ENCODE results near the gene DEGS2. TPM values are rescaled to one million over a fixed set of nuclear protein-coding genes. Genes with fewer than 3 reads are reported as not detected.

Gene DEGS2
- total and polyA plus RNA-seq, 4 donors = 0.10 to 3.0 (median 0.90) TPM

GRCh38 chr14:100156776-100157175 is 2.7 kb downstream of the DEGS2 start:
- Histone ChIP-seq H3K9me3 (ENCODE audit: control insufficient read depth, low read length) (peaks cover 6% of the 10 kb centered on the region), H3K36me3 (ENCODE audit: control insufficient read depth in 1 of 2, insufficient read depth in 2 of 2, low read length in 1 of 2) (no peaks in the 10 kb centered on the region), H3K27ac (ENCODE audit: low read depth in 1 of 2, low read length in 2 of 2) (no peak overlapping the region), H3K27me3 (ENCODE audit: control insufficient read depth in 1 of 2, insufficient read depth in 2 of 2, low read length in 1 of 2) (no peaks in the 10 kb centered on the region), H3K4me1 (ENCODE audit: control insufficient read depth in 1 of 2, insufficient read depth in 2 of 2, low read length in 2 of 2) (no peaks in the 10 kb centered on the region), H3K4me3 (ENCODE audit: low read length in 2 of 2) (no peak overlapping the region)
- DNase-seq (no peak), ATAC-seq (ENCODE audit: low FRiP score) (no peak)
- 89 to 94% methylated on average over 6 of the region's 6 CpGs for WGBS, 2 donors
- intact Hi-C loops (cut with DNase I) = no loop called here

- DNase-seq = no peak
- no peaks in the 10 kb centered on the region for H3K4me1 ChIP-seq (ENCODE audit: control insufficient read depth in 1 of 2, insufficient read depth in 2 of 2, low read length in 2 of 2)
- no peaks in the 10 kb centered on the region for H3K36me3 ChIP-seq (ENCODE audit: control insufficient read depth in 1 of 2, insufficient read depth in 2 of 2, low read length in 1 of 2)
- no peak for ATAC-seq (ENCODE audit: low FRiP score)
- no peak overlapping the region for H3K27ac ChIP-seq (ENCODE audit: low read depth in 1 of 2, low read length in 2 of 2)
- no peak overlapping the region for H3K4me3 ChIP-seq (ENCODE audit: low read length in 2 of 2)
- no peaks in the 10 kb centered on the region for H3K27me3 ChIP-seq (ENCODE audit: control insufficient read depth in 1 of 2, insufficient read depth in 2 of 2, low read length in 1 of 2)
- WGBS, 2 donors = 82 to 85% methylated on average over 12 of the region's 12 CpGs
- intact Hi-C loops (cut with DNase I) = no loop called here
- H3K9me3 ChIP-seq (ENCODE audit: control insufficient read depth, low read length) = peaks cover 6% of the 10 kb centered on the region
Observed at GRCh38 chr14:100155756-100156616, 3.5 kb downstream of the DEGS2 start.

DNA sequence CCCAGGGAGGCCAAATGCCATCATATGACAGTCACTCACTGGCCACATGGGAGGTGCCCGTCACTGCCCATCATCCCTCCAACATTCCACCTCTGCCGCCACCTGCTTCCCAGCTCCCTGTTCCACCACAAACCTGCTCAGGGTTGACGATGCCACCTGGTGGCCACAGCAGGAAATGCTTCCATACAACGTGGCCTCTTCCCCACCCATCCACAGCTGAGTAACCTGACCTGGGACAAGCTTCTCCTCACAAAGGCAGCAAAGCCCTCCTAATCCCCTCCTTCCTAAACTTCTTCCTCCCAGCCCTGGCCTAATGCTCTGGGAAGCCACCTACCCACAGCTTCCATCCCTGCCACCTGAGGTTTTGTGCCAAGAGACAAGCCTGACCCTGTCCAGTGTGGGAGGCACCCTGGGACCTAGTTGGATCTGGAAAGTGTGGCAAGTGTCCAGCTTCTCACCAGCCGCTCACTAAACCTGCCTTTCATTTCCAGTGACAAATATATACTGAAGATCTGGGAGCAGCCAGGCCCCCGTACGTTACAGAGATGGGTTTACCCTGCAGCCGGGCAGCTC is 4.3 kb downstream of the DEGS2 start:
- Histone ChIP-seq H3K4me3 (ENCODE audit: low read length in 2 of 2) (no peak overlapping the region), H3K4me1 (ENCODE audit: control insufficient read depth in 1 of 2, insufficient read depth in 2 of 2, low read length in 2 of 2) (no peaks in the 10 kb centered on the region), H3K9me3 (ENCODE audit: control insufficient read depth, low read length) (peaks cover 6% of the 10 kb centered on the region), H3K27me3 (ENCODE audit: control insufficient read depth in 1 of 2, insufficient read depth in 2 of 2, low read length in 1 of 2) (no peaks in the 10 kb centered on the region), H3K36me3 (ENCODE audit: control insufficient read depth in 1 of 2, insufficient read depth in 2 of 2, low read length in 1 of 2) (no peaks in the 10 kb centered on the region), H3K27ac (ENCODE audit: low read depth in 1 of 2, low read length in 2 of 2) (no peak overlapping the region)
- 66% methylated on average over 8 of the region's 8 CpGs for WGBS, 2 donors
- intact Hi-C loops (cut with DNase I) = no loop called here
- ATAC-seq (ENCODE audit: low FRiP score) (no peak), DNase-seq (peak in 1 of 2 donors; percentile 68)

GRCh38 chr14:100153560-100153959 is 5.9 kb downstream of the DEGS2 start:
- no peak for DNase-seq
- H3K27ac ChIP-seq (ENCODE audit: low read depth in 1 of 2, low read length in 2 of 2) = no peak overlapping the region
- intact Hi-C loops (cut with DNase I) = no loop called here
- H3K9me3 ChIP-seq (ENCODE audit: control insufficient read depth, low read length) = peaks cover 6% of the 10 kb centered on the region
- WGBS, 2 donors = 91 to 92% methylated on average over 6 of the region's 6 CpGs
- no peaks in the 10 kb centered on the region for H3K27me3 ChIP-seq (ENCODE audit: control insufficient read depth in 1 of 2, insufficient read depth in 2 of 2, low read length in 1 of 2)
- no peaks in the 10 kb centered on the region for H3K4me1 ChIP-seq (ENCODE audit: control insufficient read depth in 1 of 2, insufficient read depth in 2 of 2, low read length in 2 of 2)
- no peak for ATAC-seq (ENCODE audit: low FRiP score)
- H3K4me3 ChIP-seq (ENCODE audit: low read length in 2 of 2) = no peak overlapping the region
- H3K36me3 ChIP-seq (ENCODE audit: control insufficient read depth in 1 of 2, insufficient read depth in 2 of 2, low read length in 1 of 2) = no peaks in the 10 kb centered on the region

GRCh38 chr14:100152091-100152490 is 7.4 kb downstream of the DEGS2 start:
- intact Hi-C loops (cut with DNase I) = no loop called here
- H3K36me3 ChIP-seq (ENCODE audit: control insufficient read depth in 1 of 2, insufficient read depth in 2 of 2, low read length in 1 of 2) = no peaks in the 10 kb centered on the region
- no peaks in the 10 kb centered on the region for H3K27me3 ChIP-seq (ENCODE audit: control insufficient read depth in 1 of 2, insufficient read depth in 2 of 2, low read length in 1 of 2)
- ATAC-seq (ENCODE audit: low FRiP score) = no peak
- no peak overlapping the region for H3K27ac ChIP-seq (ENCODE audit: low read depth in 1 of 2, low read length in 2 of 2)
- 89% methylated on average over 10 of the region's 10 CpGs for WGBS, 2 donors
- H3K4me3 ChIP-seq (ENCODE audit: low read length in 2 of 2) = no peak overlapping the region
- no peaks in the 10 kb centered on the region for H3K4me1 ChIP-seq (ENCODE audit: control insufficient read depth in 1 of 2, insufficient read depth in 2 of 2, low read length in 2 of 2)
- DNase-seq = no peak
- peaks cover 6% of the 10 kb centered on the region for H3K9me3 ChIP-seq (ENCODE audit: control insufficient read depth, low read length)

- peaks cover 6% of the 10 kb centered on the region for H3K9me3 ChIP-seq (ENCODE audit: control insufficient read depth, low read length)
- intact Hi-C loops (cut with DNase I) = no loop called here
- no peaks in the 10 kb centered on the region for H3K27me3 ChIP-seq (ENCODE audit: control insufficient read depth in 1 of 2, insufficient read depth in 2 of 2, low read length in 1 of 2)
- H3K4me1 ChIP-seq (ENCODE audit: control insufficient read depth in 1 of 2, insufficient read depth in 2 of 2, low read length in 2 of 2) = no peaks in the 10 kb centered on the region
- no peaks in the 10 kb centered on the region for H3K36me3 ChIP-seq (ENCODE audit: control insufficient read depth in 1 of 2, insufficient read depth in 2 of 2, low read length in 1 of 2)
- ATAC-seq (ENCODE audit: low FRiP score) (no peak), DNase-seq (no peak)
- H3K27ac ChIP-seq (ENCODE audit: low read depth in 1 of 2, low read length in 2 of 2) = no peak overlapping the region
- H3K4me3 ChIP-seq (ENCODE audit: low read length in 2 of 2) = no peak overlapping the region
- 76 to 78% methylated on average over 12 of the region's 12 CpGs for WGBS, 2 donors
Observed at GRCh38 chr14:100150932-100151587, 8.4 kb downstream of the DEGS2 start.

DNA sequence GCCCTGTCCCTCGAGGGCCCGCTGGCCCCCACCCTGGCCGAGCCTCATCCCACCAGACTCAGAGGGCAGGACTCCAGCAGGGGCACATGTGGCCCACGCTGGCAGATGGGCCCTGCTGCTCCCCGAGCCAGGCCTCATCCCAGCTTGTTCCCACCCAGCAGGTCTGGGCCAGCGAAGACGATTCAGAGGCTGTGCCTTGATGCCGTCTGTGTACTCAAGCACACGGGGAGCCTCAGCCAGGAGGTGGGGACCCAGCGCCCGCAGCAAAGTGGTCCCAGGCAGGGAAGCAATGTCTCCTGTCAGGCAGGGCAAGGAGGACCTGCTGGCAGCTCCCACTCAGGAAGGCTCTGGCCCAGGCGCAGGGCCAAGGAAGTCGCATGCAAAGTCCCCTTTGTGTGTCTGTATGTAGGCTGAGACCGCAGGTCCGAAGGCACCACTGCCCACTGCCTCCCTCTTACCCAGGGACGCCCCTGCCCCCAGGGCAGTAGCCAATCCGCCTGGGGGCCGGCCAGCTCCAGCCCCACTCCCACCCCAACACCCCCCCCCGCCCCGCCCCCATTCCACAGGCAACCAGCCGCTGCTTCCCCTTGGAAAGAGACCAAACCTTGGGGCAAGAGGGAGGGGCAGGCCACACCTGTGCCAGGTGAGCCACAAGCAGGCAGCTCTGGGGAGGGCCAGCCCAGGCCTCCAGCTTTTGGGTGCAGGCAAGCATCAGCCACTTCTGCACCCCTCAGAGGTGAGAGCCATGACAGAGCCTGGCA is 9.4 kb downstream of the DEGS2 start:
- DNase-seq (peak in 1 of 2 donors; percentile 64), ATAC-seq (ENCODE audit: low FRiP score) (no peak)
- H3K4me3 ChIP-seq (ENCODE audit: low read length in 2 of 2) = no peak overlapping the region
- H3K9me3 ChIP-seq (ENCODE audit: control insufficient read depth, low read length) = peaks cover 5% of the 10 kb centered on the region
- intact Hi-C loops (cut with DNase I) = no loop called here
- 30 to 45% methylated on average over 16 to 21 of the region's 21 CpGs for WGBS, 2 donors
- H3K36me3 ChIP-seq (ENCODE audit: control insufficient read depth in 1 of 2, insufficient read depth in 2 of 2, low read length in 1 of 2) = no peaks in the 10 kb centered on the region
- H3K4me1 ChIP-seq (ENCODE audit: control insufficient read depth in 1 of 2, insufficient read depth in 2 of 2, low read length in 2 of 2) = no peaks in the 10 kb centered on the region
- no peaks in the 10 kb centered on the region for H3K27me3 ChIP-seq (ENCODE audit: control insufficient read depth in 1 of 2, insufficient read depth in 2 of 2, low read length in 1 of 2)
- H3K27ac ChIP-seq (ENCODE audit: low read depth in 1 of 2, low read length in 2 of 2) = no peak overlapping the region

- DNase-seq (peak in 1 of 2 donors; percentile 69), ATAC-seq (ENCODE audit: low FRiP score) (no peak)
- H3K9me3 ChIP-seq (ENCODE audit: control insufficient read depth, low read length) = no peaks in the 10 kb centered on the region
- H3K36me3 ChIP-seq (ENCODE audit: control insufficient read depth in 1 of 2, insufficient read depth in 2 of 2, low read length in 1 of 2) = no peaks in the 10 kb centered on the region
- H3K27me3 ChIP-seq (ENCODE audit: control insufficient read depth in 1 of 2, insufficient read depth in 2 of 2, low read length in 1 of 2) = no peaks in the 10 kb centered on the region
- intact Hi-C loops (cut with DNase I) = no loop called here
- H3K4me3 ChIP-seq (ENCODE audit: low read length in 2 of 2) = no peak overlapping the region
- H3K4me1 ChIP-seq (ENCODE audit: control insufficient read depth in 1 of 2, insufficient read depth in 2 of 2, low read length in 2 of 2) = no peaks in the 10 kb centered on the region
- H3K27ac ChIP-seq (ENCODE audit: low read depth in 1 of 2, low read length in 2 of 2) = no peak overlapping the region
- WGBS, 2 donors = 92% methylated on average over 58 of the region's 58 CpGs
Observed at GRCh38 chr14:100148837-100149731, 10.4 kb downstream of the DEGS2 start.
